PC-3 (cell line): ENCODE results near the gene MACO1. TPM values are rescaled to one million over a fixed set of nuclear protein-coding genes. Genes with fewer than 3 reads are reported as not detected.

ENCODE experiments used
- ATAC-seq: fragments of 200-7000 bp; cut with Tn5 transposase; 2 replicates; pipeline ENCODE4 v1.9.1; 2020; ENCODE audit warnings: mild to moderate bottlenecking, moderate library complexity
- BruUV-seq: library from RNA; stranded (reverse); fragments of 400-500 nt; replicated peaks from 2 replicates; lab custom pipeline; 2021; lab: Mats Ljungman, UMichigan
- CTCF ChIA-PET: fragments of 300-600 bp; sonication (Branson Sonifier 250); formaldehyde crosslinking; loops from one replicate; lab custom pipeline; 2022; ENCODE audit warnings: antibody characterized with exemption; lab: Charles Lee
- POLR2A ChIA-PET: fragments of 300-600 bp; sonication (Branson Sonifier 250); formaldehyde crosslinking; loops from one replicate; lab custom pipeline; 2022; ENCODE audit warnings: antibody characterized with exemption; ENCODE audit not compliant: unreplicated experiment; lab: Charles Lee
- DNase-seq: peaks from one replicate; pipeline ENCODE4 v3.0.0-alpha.2; 2015
- H2AFZ ChIP-seq: fragments of 300-600 bp; sonication (generic); 2 replicates; pipeline ENCODE4 v1.6.0; 2016; ENCODE audit warnings: antibody characterized with exemption, low read length
- H3F3A ChIP-seq: fragments of 300-600 bp; sonication (generic); one replicate; pipeline ENCODE4 v1.6.0; 2017; ENCODE audit warnings: antibody characterized with exemption, low read length, control low read depth, mild to moderate bottlenecking; ENCODE audit not compliant: unreplicated experiment
- H3K27ac ChIP-seq: fragments of 300-600 bp; sonication (generic); 2 replicates; pipeline ENCODE4 v1.5.1; 2016; ENCODE audit warnings: mild to moderate bottlenecking, low read length
- H3K27me3 ChIP-seq: fragments of 300-600 bp; sonication (generic); 2 replicates; pipeline ENCODE4 v1.6.1; 2016; ENCODE audit warnings: low read length, mixed read lengths
- H3K36me3 ChIP-seq: fragments of 300-600 bp; sonication (generic); 2 replicates; pipeline ENCODE4 v1.6.1; 2016; ENCODE audit warnings: low read depth, mixed run types, low read length, mixed read lengths
- H3K4me1 ChIP-seq: fragments of 300-600 bp; sonication (generic); 2 replicates; pipeline ENCODE4 v1.5.1; 2016; ENCODE audit warnings: low read length; ENCODE audit not compliant: insufficient read depth
- H3K4me2 ChIP-seq: fragments of 300-600 bp; sonication (generic); 2 replicates; pipeline ENCODE4 v1.6.0; 2016; ENCODE audit warnings: low read length
- H3K4me3 ChIP-seq: fragments of 300-600 bp; sonication (generic); 2 replicates; pipeline ENCODE4 v1.5.1; 2016; ENCODE audit warnings: mild to moderate bottlenecking, low read length, mixed read lengths
- H3K79me2 ChIP-seq: fragments of 300-600 bp; sonication (generic); 2 replicates; pipeline ENCODE4 v1.6.1; 2017; ENCODE audit warnings: low read length, mixed read lengths
- H3K9ac ChIP-seq: fragments of 300-600 bp; sonication (generic); 2 replicates; pipeline ENCODE4 v1.6.0; 2016; ENCODE audit warnings: mild to moderate bottlenecking, low read length
- H3K9me2 ChIP-seq: fragments of 300-600 bp; sonication (generic); replicated peaks from 2 replicates; pipeline ENCODE4 v1.6.1; 2016; ENCODE audit warnings: mixed run types, low read length, mixed read lengths
- H3K9me3 ChIP-seq: fragments of 300-600 bp; sonication (generic); 2 replicates; pipeline ENCODE4 v1.6.1; 2016; ENCODE audit warnings: low read length, mixed read lengths
- H4K20me1 ChIP-seq: fragments of 300-600 bp; sonication (generic); 2 replicates; pipeline ENCODE4 v1.6.1; 2016; ENCODE audit warnings: low read length, mixed read lengths
- EZH2 ChIP-seq: fragments of 300-600 bp; sonication (generic); IDR thresholded peaks from one replicate; pipeline ENCODE4 v1.6.1; 2017; ENCODE audit warnings: antibody characterized with exemption, mild to moderate bottlenecking, low read length; ENCODE audit not compliant: unreplicated experiment
- EZH2phosphoT487 ChIP-seq: fragments of 300-600 bp; sonication (generic); IDR thresholded peaks from 2 replicates; pipeline ENCODE4 v1.6.1; 2018; ENCODE audit warnings: mild to moderate bottlenecking, antibody characterized with exemption, low read length, borderline replicate concordance
- intact Hi-C: fragments of 100-400 bp; cut with micrococcal nuclease; formaldehyde crosslinking; loops from 2 replicates; pipeline ENCODE4 v1.9.0; 2023
- total RNA-seq: library from RNA; depleted of rRNA; stranded (reverse); fragments of >200 nt; gene quantifications from 2 replicates; pipeline ENCODE4 v1.2.3, GENCODE V29; 2014
- TF ChIP-seq, protein P1 (sequence below): fragments of 300-600 bp; sonication (generic); conservative IDR thresholded peaks from 2 replicates; pipeline ENCODE4 v1.5.1; 2017; ENCODE audit warnings: antibody characterized with exemption, low read depth, mild to moderate bottlenecking, low read length

The MACO1 gene
- total RNA-seq, 1 experiment from 2014 or later, result 14.0 TPM

DNA sequence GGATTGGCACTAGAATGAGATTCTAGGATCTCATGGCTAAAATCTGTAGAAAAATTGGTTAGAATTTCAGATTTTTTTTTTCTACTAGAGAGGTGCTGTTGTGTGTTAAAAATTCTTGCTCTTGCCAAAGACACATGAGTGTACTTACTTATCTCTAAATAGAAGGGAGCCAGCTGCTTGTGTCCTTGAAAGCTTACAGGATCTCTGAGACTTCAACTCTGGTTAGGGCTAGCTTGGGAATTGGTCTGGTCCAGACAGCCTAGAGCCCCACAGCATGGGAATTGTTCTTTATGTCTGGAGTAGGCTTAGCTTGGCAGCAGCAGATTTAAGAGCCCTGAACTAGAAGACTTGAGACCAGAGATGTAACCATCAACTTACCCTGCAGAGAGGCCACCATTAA, 37.3 kb downstream of the MACO1 start:
- H4K20me1 ChIP-seq, result no peaks in the 10 kb centered on the region
- no peak overlapping the region for H3K4me2 ChIP-seq
- intact Hi-C loops, result no loop called here
- no peaks in the 10 kb centered on the region for H3K9me3 ChIP-seq
- H3K79me2 ChIP-seq, result peaks cover 16% of the 10 kb centered on the region
- DNase-seq (no peak), ATAC-seq (no peak)
- ChIA-PET CTCF (no interaction called here), POLR2A (interaction anchor here (0.7 kb wide), 1 partner anchor 10 kb away, joined by 3 read pairs; no protein-coding TSS in a partner anchor)
- peaks cover 15% of the 10 kb centered on the region for H3K4me1 ChIP-seq
- H3K4me3 ChIP-seq, result no peak overlapping the region
- no peak for TF ChIP-seq EZH2phosphoT487
- TF ChIP-seq EZH2, result no peak
- TF ChIP-seq, protein P1, sequence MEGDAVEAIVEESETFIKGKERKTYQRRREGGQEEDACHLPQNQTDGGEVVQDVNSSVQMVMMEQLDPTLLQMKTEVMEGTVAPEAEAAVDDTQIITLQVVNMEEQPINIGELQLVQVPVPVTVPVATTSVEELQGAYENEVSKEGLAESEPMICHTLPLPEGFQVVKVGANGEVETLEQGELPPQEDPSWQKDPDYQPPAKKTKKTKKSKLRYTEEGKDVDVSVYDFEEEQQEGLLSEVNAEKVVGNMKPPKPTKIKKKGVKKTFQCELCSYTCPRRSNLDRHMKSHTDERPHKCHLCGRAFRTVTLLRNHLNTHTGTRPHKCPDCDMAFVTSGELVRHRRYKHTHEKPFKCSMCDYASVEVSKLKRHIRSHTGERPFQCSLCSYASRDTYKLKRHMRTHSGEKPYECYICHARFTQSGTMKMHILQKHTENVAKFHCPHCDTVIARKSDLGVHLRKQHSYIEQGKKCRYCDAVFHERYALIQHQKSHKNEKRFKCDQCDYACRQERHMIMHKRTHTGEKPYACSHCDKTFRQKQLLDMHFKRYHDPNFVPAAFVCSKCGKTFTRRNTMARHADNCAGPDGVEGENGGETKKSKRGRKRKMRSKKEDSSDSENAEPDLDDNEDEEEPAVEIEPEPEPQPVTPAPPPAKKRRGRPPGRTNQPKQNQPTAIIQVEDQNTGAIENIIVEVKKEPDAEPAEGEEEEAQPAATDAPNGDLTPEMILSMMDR, result no peak
- H3K9ac ChIP-seq, result no peak overlapping the region
- no peaks in the 10 kb centered on the region for H3F3A ChIP-seq
- no peaks in the 10 kb centered on the region for H3K36me3 ChIP-seq
- H3K27ac ChIP-seq, result no peak overlapping the region
- no peak overlapping the region for H2AFZ ChIP-seq
- H3K27me3 ChIP-seq, result no peaks in the 10 kb centered on the region
- no TSS peak for BruUV-seq
- H3K9me2 ChIP-seq, result no peaks in the 10 kb centered on the region

DNA sequence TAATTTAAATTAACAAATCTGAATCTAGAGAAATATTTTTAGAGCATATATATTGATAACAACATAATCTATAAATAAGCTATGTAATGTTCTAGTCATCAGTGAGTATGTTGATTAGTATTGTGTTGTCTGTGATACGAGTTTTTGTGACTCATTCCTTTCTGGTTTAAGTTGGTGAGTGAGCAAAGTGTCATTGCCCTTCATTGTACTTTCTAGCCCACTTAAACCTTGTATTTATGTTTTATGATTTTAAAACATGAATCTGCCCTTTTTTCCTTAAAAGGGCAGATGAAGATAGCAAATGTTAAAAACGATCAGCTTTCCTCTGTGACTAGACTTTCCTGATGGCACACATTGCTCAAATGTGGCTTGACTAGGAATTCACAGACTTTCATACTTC, 38.5 kb downstream of the MACO1 start:
- ATAC-seq (peak; percentile 92), DNase-seq (peak; percentile 79)
- ChIA-PET CTCF (no interaction called here), POLR2A (interaction anchor here (0.5 to 0.6 kb wide), 2 partner anchors 19 to 345 kb away, joined by 3 to 22 read pairs; no protein-coding TSS in a partner anchor)
- H3K9me2 ChIP-seq, result no peaks in the 10 kb centered on the region
- no peak overlapping the region for H3K9ac ChIP-seq
- H3K36me3 ChIP-seq, result no peaks in the 10 kb centered on the region
- TF ChIP-seq, protein P1, result no peak
- TF ChIP-seq EZH2phosphoT487 (no peak), EZH2 (no peak)
- H3K79me2 ChIP-seq, result peaks cover 20% of the 10 kb centered on the region
- H3K27ac ChIP-seq, result peak overlapping the region; percentile 61
- H3K4me3 ChIP-seq, result no peak overlapping the region
- H4K20me1 ChIP-seq, result no peaks in the 10 kb centered on the region
- no peaks in the 10 kb centered on the region for H3K27me3 ChIP-seq
- H2AFZ ChIP-seq, result no peak overlapping the region
- peaks cover 15% of the 10 kb centered on the region for H3K4me1 ChIP-seq
- H3K4me2 ChIP-seq, result peak overlapping the region; percentile 53
- BruUV-seq, result no TSS peak
- H3F3A ChIP-seq, result no peaks in the 10 kb centered on the region
- intact Hi-C loops, result no loop called here
- H3K9me3 ChIP-seq, result no peaks in the 10 kb centered on the region

DNA sequence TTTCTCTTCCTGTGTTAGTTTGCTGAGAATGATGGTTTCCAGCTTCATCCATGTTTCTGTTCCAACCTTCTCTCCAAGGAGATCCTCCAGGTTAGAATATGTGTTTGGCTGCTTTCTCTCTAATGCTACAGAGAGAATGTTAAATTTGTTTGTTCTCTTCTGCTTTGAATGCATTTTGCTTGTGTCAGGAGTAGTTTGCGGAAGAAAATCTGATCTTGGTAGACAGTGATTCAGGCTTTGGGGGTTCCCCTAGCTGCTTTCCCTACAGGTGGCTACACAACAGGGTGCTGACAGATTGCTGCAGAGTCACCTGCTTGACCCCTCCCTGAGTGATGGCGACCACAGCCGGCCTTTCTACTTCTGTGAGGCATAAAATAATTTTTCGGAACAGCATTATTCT, 41.8 kb downstream of the MACO1 start:
- BruUV-seq, result no TSS peak
- POLR2A ChIA-PET, result no interaction called here
- DNase-seq (no peak), ATAC-seq (no peak)
- no peaks in the 10 kb centered on the region for H4K20me1 ChIP-seq
- H3K9ac ChIP-seq, result no peak overlapping the region
- no peaks in the 10 kb centered on the region for H3K36me3 ChIP-seq
- no peaks in the 10 kb centered on the region for H3F3A ChIP-seq
- CTCF ChIA-PET, result no interaction called here
- no peaks in the 10 kb centered on the region for H3K27me3 ChIP-seq
- no peaks in the 10 kb centered on the region for H3K9me2 ChIP-seq
- no peak for TF ChIP-seq EZH2phosphoT487
- TF ChIP-seq EZH2, result no peak
- TF ChIP-seq, protein P1, result no peak
- intact Hi-C loops, result no loop called here
- no peak overlapping the region for H3K27ac ChIP-seq
- no peak overlapping the region for H3K4me3 ChIP-seq
- no peak overlapping the region for H2AFZ ChIP-seq
- H3K4me2 ChIP-seq, result no peak overlapping the region
- peaks cover 16% of the 10 kb centered on the region for H3K4me1 ChIP-seq
- H3K79me2 ChIP-seq, result peaks cover 25% of the 10 kb centered on the region
- H3K9me3 ChIP-seq, result no peaks in the 10 kb centered on the region
